Measurements from ENCODE around the gene ALG14. TPM values are rescaled to one million over a fixed set of nuclear protein-coding genes. Genes with fewer than 3 reads are reported as not detected.

The ALG14 gene
- total RNA-seq, 2 experiments from 2014 or later: 0.08 to 0.52 TPM

DNA sequence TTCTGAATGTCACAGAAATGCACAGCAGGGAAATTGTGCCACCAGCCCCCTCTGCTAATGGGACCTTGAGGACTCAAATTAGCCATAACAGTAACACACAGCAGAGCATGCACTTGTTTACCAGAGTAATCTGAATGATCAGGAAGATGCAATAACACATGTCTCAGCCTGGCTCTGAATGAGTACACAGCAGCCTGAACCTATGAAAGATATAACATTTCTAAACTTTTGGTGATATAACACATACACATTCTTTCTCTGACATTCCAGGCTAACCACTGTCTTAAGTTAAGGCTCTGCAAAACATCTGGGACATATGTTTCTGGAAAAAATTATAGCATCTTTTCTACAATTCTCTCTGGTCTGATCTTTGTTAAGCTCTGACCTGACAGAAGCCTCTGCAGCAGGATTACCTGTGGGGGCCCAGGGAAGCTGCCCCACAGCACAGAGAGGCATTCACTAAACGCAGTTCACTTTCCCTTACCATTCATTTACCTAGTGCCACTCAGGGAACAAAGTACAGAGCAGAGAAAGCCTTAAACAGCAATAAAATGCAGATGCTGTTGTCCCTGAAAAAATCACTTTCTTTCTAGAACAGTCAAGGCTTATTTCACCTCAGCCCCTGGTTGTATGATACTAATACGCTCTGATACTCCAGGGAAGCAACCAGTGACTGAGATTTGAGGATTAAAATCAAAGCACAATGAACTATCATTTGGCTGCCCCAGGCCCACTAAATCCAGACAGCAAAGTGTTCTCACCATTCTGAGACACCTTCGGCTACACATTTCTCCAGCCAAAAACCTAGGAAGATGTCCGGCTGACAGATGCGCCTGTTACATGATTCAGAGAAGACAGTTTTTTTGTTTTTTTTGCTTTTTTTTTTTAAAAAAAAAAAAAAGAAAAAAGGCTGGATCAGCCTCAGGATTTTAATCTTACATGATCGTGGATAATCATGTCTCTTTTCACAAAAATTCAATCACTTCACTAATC is 91.9 kb downstream of the ALG14 start:
- ChIA-PET CTCF (no interaction called here), POLR2A (no interaction called here)
- H3K36me3 ChIP-seq (ENCODE audit: insufficient read depth, low read length): no peaks in the 10 kb centered on the region
- DNase-seq (no peak), ATAC-seq (ENCODE audit: poor library complexity) (no peak)
- H3K4me3 ChIP-seq (ENCODE audit: low read length): no peak overlapping the region
- Mint-ChIP-seq H3K27ac (no peak overlapping the region), H3K27me3 (no peaks in the 10 kb centered on the region), H3K4me1 (ENCODE audit: low read depth) (peaks cover 5% of the 10 kb centered on the region), H3K36me3 (ENCODE audit: low read depth) (no peaks in the 10 kb centered on the region), H3K9me3 (no peaks in the 10 kb centered on the region), H3K4me3 (no peak overlapping the region)
- H3K4me1 ChIP-seq (ENCODE audit: insufficient read depth, low read length): no peaks in the 10 kb centered on the region
- no peaks in the 10 kb centered on the region for H3K27me3 ChIP-seq (ENCODE audit: control insufficient read depth in 1 of 2, insufficient read depth in 2 of 2, low read length in 2 of 2)
- intact Hi-C loops (cut with DNase I, micrococcal nuclease): no loop called here
- no peak overlapping the region for H3K27ac ChIP-seq (ENCODE audit: low read depth in 1 of 2, low read length in 2 of 2)
- no peak for TF ChIP-seq CTCF (IDR thresholded peaks at IDR 0.05)
- no peaks in the 10 kb centered on the region for H3K9me3 ChIP-seq (ENCODE audit: control insufficient read depth in 1 of 2, insufficient read depth in 1 of 2, low read length in 2 of 2)

GRCh38 chr1:94979656-94980581 is 92.8 kb downstream of the ALG14 start:
- Mint-ChIP-seq H3K4me1 (ENCODE audit: low read depth) (peaks cover 5% of the 10 kb centered on the region), H3K9me3 (no peaks in the 10 kb centered on the region), H3K27ac (no peak overlapping the region), H3K27me3 (no peaks in the 10 kb centered on the region), H3K36me3 (ENCODE audit: low read depth) (no peaks in the 10 kb centered on the region), H3K4me3 (no peak overlapping the region)
- no peaks in the 10 kb centered on the region for H3K9me3 ChIP-seq (ENCODE audit: control insufficient read depth in 1 of 2, insufficient read depth in 1 of 2, low read length in 2 of 2)
- H3K4me3 ChIP-seq (ENCODE audit: low read length): no peak overlapping the region
- TF ChIP-seq CTCF (IDR thresholded peaks at IDR 0.05): no peak
- DNase-seq (no peak), ATAC-seq (ENCODE audit: poor library complexity) (no peak)
- no peaks in the 10 kb centered on the region for H3K4me1 ChIP-seq (ENCODE audit: insufficient read depth, low read length)
- no peak overlapping the region for H3K27ac ChIP-seq (ENCODE audit: low read depth in 1 of 2, low read length in 2 of 2)
- POLR2A ChIA-PET: no interaction called here
- CTCF ChIA-PET: interaction anchor here (0.6 kb wide), 1 partner anchor 476 kb away, joined by 4 read pairs; no protein-coding TSS in a partner anchor
- no peaks in the 10 kb centered on the region for H3K36me3 ChIP-seq (ENCODE audit: insufficient read depth, low read length)
- intact Hi-C loops (cut with DNase I, micrococcal nuclease): no loop called here
- H3K27me3 ChIP-seq (ENCODE audit: control insufficient read depth in 1 of 2, insufficient read depth in 2 of 2, low read length in 2 of 2): no peaks in the 10 kb centered on the region

- POLR2A ChIA-PET: no interaction called here
- CTCF ChIA-PET: interaction anchor here (0.6 kb wide), 2 partner anchors 95 to 475 kb away, joined by 3 to 4 read pairs; no protein-coding TSS in a partner anchor
- no peak for DNase-seq
- no peak overlapping the region for H3K27ac ChIP-seq (ENCODE audit: low read depth in 1 of 2, low read length in 2 of 2)
- H3K36me3 ChIP-seq (ENCODE audit: insufficient read depth, low read length): no peaks in the 10 kb centered on the region
- Mint-ChIP-seq H3K4me3 (no peak overlapping the region), H3K9me3 (no peaks in the 10 kb centered on the region), H3K27ac (no peak overlapping the region), H3K4me1 (ENCODE audit: low read depth) (peaks cover 5% of the 10 kb centered on the region), H3K27me3 (no peaks in the 10 kb centered on the region), H3K36me3 (ENCODE audit: low read depth) (no peaks in the 10 kb centered on the region)
- no peaks in the 10 kb centered on the region for H3K27me3 ChIP-seq (ENCODE audit: control insufficient read depth in 1 of 2, insufficient read depth in 2 of 2, low read length in 2 of 2)
- no peak for TF ChIP-seq CTCF (IDR thresholded peaks at IDR 0.05)
- H3K4me1 ChIP-seq (ENCODE audit: insufficient read depth, low read length): no peaks in the 10 kb centered on the region
- intact Hi-C loops (cut with DNase I, micrococcal nuclease): no loop called here
- no peak for ATAC-seq (ENCODE audit: poor library complexity)
- no peak overlapping the region for H3K4me3 ChIP-seq (ENCODE audit: low read length)
- no peaks in the 10 kb centered on the region for H3K9me3 ChIP-seq (ENCODE audit: control insufficient read depth in 1 of 2, insufficient read depth in 1 of 2, low read length in 2 of 2)
Measured at GRCh38 chr1:94979131-94979530, 93.6 kb downstream of the ALG14 start.
